NCI-H510A (cell line): ENCODE results near the gene TJP1.
"Not testable (repeated sequence)": the region's sequence is repeated elsewhere in the genome, so short reads cannot be mapped to it uniquely, and the experiment has no call there.

ENCODE experiments used
- DNase-seq: peaks from one replicate; lab custom pipeline; 2025; lab: John Stamatoyannopoulos, UW

TJP1 gene

DNA sequence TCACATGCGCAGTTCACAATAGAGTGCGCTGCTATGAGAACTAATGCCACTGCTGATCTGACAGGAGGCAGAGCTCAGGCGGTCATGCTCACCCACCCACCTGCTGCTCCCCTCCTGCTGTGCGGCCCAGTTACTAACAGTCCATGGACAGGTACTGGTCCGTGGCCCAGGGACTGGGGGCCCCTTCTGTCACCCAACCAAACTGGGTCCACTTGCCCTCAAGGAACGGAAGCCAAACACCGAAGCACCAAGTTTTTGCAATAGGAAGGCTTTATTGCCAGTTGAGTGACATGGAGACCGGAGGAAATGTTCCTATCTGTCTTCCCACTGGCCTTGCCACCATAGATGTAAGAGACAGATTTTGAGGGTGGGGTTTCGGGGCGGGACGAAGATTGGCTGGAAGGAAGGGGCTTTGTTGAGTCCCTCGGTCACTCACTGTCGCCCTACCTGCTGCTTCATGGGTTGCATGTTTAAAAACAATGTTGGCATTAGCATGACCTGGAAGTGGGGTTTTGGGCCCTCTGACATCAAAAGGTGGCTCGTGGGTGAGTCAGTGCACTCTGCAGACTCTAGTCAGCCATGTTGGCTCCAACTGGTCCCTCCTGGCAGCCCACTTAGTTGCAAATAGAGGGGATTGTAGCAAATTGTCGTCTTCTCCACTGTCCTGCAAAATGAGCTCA lies 141.0 kb downstream of the TJP1 start:
- no peak for DNase-seq

- DNase-seq = no peak
Observed at GRCh38 chr15:29680465-29681165, 141.7 kb downstream of the TJP1 start.

DNA sequence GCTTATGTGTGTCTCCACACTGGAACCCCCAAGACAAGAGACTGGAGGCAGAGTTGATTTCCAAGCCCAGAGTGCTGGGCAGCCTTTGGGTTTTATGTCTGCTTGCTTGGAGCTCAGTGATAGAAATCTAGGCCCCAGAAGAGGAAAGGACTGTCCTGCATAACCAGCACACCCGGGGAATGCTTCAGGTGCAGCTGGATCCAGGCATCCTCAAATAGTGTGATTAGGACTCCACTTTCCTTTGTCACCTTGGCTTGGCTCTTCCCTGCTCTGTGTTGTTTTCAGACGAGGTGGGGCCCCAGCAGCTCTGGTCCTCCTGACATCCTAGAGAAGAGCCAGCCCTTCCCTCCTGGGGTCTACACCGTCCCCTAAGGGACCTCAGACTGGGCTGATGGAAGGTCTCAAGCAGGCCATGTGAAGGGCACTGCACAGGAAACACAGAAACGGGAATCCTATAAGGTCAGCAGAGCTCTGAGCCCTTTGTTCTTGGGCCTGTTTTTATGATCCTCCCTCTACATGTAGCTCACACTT lies 143.7 kb downstream of the TJP1 start:
- DNase-seq = no peak

DNA sequence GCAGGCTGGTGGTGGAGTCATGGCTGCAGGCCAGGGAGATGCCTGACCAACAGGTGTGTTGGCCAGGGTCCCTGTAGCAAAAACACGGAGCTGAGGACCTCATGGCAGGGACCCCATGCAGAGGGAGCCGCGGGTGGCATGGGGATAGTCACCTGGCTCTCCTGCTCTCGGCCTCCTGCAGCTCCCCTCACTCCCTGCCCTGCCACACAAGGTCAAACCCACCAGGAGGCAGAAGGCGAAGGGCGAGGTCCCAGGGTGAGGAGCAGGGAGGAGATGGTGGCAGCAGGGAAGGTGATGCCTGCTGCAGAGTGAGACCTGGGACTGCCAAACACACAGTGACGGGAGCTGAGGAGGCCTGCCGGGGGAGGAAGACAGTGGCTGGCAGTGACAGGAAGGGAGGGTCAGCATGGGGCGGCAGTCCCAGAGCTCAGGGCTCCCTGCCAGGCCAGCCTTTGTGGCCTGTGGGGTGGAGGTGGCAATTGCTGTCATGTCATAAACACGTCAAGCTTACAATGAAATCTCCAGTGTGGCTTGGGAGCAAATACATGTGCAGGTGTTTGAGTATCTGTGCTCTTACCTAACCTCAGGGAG lies 144.3 kb downstream of the TJP1 start:
- DNase-seq = no peak

GRCh38 chr15:29677455-29677854 lies 144.8 kb downstream of the TJP1 start:
- no peak for DNase-seq

DNA sequence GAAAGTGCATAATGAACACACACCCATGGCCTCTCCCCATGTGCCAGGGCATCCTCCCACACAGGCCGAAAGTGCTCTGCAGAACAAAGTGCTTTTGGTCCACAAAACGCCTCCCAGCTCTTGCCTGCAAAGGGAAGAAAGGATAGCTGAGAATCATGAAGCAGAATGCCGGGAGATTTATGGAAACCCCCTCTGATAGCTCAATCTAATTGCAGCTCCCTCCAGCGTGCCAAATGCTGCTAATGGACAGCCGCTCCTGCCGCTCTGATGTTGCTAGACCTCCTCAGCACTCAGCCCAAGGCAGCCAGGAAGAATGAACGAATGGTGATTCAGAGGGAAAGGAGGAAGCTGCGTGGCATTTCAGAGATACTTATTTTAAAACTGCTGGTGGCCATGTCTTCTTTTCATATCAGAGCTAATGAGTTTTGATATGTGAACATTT lies 145.3 kb downstream of the TJP1 start:
- no peak for DNase-seq

- not testable (repeated sequence) for DNase-seq
Observed at GRCh38 chr15:29676374-29676960, 145.8 kb downstream of the TJP1 start.

GRCh38 chr15:29675791-29676301 lies 146.4 kb downstream of the TJP1 start:
- no peak for DNase-seq

DNA sequence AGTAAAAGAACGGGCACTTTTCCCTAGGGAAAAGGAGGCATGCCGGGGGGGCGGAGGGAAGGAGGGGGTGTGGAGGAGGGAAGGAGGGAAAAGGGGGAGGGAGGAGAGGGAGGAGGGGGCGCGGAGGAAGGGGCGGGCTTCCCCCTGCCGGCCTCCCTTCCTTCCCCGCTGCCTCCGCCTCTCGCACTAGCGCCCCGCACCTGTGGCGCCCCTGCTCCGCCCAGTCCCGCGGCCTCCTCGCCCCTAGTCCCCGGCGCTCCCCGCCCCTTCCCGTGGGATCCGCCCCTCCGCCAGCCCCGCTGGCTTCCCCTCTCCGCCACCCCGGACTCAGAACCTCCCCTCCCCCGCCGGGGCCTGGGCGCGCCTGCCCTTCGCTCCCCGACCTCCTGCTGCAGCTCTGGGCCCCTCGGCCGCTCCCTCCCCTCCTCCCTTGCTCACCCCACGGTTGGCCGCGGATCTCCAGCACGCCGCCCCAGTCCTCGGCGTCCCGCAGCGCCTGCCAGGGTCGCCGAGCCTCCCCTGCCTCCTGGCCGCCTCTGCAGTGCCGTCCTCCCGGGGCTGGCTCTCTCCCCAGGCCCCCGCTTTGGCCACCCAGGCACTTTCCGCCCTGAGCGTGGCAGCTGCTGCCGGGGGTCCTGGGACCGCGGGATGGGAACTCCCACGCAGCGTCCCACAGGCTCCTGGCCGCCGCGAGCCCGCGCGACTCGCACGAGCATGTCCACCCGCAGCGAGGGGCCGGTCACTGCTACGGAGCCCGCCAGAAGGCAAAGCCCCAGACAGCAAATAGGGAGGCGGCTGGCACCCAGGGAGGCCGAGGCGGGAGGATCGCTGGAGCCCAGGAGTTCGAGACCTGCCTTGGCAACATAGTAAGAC lies 147.4 kb downstream of the TJP1 start:
- DNase-seq = peak; percentile 71

GRCh38 chr15:29672923-29673809 lies 149.1 kb downstream of the TJP1 start:
- no peak for DNase-seq

- no peak for DNase-seq
Observed at GRCh38 chr15:29672446-29672845, 149.8 kb downstream of the TJP1 start.

GRCh38 chr15:29672046-29672445 lies 150.2 kb downstream of the TJP1 start:
- not testable (repeated sequence) for DNase-seq

DNA sequence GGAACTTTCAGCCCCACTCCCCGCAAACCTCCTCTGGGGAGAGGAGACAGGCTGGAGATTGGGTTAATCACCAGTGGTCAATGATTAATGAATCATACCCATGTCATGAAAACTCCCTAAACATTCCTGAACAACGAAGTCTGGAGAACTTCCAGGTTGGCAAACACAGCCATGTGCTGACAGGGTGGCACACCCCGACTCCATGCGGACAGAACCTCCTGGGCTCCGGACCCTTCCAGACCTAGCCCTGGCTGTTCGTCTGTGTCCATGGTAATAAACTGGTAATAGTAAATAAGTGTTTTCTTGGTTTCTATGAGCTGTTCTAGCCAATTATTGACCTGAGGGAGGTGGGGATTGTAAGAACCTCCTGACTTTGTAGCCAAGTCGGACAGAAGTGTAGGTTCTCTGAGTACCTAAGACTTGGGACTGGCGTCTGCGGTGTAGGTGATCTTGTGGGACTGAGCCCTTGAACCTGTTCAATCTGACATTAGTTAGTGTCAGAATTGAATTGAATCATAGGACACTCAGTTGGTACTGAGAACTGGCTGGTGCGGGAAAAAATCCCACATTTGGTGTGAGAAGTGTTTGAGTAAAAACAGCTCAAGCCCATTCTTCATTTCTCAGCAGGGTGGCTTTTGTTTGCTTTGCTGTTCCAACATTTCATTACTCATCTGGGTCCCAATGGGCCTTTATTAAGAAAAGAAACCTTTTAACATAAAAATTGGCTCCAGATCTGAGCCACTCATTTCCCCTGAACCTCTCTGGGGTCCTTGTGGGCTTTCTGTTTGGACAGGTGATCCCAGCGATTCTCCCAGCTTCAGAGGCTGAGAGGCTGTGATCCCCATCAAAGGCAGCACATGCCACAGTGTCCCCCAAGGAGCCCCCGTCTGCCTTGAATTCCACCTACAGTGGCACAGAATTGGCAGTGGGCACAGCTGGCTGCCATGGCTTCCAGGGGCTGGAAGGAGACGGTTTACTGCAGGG lies 151.0 kb downstream of the TJP1 start:
- no peak for DNase-seq

- no peak for DNase-seq
Observed at GRCh38 chr15:29670266-29670665, 152.0 kb downstream of the TJP1 start.

- no peak for DNase-seq
Observed at GRCh38 chr15:29669823-29670222, 152.4 kb downstream of the TJP1 start.

DNA sequence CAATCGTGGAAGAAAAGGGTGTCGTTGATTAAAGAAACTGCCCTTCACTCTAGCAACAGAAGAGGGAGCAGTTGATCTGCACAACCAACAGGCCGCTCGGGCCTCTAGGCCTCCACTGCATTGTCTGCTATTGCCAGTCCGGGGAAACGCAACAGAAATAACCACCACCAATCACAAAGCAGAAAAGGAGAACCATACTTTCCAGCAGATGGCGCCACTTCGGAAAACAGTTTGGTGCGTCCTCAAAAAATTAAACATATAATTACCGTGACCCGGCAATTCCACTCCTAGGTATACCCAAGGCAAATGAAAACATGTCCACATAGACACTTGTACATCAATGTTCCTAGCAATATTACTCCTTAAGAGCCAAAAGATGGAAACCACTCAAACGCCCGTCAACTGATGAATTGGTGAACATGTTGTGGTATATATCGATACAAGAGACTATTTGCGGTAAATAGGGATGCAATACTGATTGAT lies 154.1 kb downstream of the TJP1 start:
- peak; percentile 58 for DNase-seq

GRCh38 chr15:29666241-29666640 lies 156.0 kb downstream of the TJP1 start:
- no peak for DNase-seq

DNA sequence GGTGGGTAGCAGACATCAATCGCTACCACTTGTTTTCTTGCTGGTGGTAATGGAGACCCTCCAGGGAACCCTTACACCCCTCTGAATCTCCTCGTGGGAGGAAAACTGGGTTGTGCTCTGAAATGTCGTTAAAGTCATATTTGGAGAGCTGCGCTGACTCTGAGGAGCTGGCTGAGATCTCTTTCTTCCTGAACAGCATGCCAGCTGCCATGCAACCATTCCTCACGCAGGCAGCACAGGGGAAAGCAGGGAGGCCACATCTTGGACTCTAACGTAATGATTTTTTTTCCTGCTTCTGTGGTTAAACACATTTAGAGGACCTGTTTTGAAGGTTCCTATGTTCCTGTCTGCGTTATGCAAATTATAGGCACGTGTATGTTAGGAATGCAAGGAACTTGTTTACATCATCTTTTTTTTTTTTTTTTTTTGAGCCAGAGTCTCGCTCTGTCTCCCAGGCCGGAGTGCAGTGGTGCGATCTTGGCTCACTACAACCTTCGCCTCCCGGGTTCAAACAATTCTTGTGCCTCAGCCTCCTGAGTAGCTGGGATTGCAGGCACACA lies 156.7 kb downstream of the TJP1 start:
- no peak for DNase-seq

DNA sequence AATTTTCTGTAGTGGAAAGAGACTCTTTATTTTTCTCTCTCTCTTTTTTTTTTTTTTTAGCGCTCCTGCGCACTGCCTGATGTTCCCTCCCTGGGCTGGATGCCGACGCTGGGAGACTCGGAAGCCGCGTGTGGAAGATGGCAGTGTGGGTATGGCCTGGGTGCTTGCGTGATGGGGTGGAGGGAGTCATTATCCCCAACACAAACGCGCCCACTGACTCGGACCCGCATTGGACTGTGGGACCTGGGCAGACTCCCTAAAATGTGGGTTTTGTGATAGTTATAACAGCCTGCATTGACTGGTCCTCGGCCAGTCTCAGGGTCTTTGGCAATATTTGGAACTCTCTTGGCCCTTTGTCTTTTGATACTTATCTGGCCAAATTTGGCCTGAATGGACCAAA lies 157.9 kb downstream of the TJP1 start:
- no peak for DNase-seq
